PC-3 (cell line): Measurements from ENCODE around the gene SP140L.

ENCODE experiments used
- EZH2 ChIP-seq: fragments of 300-600 bp; sonication (generic); IDR thresholded peaks from one replicate; pipeline ENCODE4 v1.6.1; 2017; ENCODE audit warnings: antibody characterized with exemption, mild to moderate bottlenecking, low read length; ENCODE audit not compliant: unreplicated experiment
- EZH2phosphoT487 ChIP-seq: fragments of 300-600 bp; sonication (generic); IDR thresholded peaks from 2 replicates; pipeline ENCODE4 v1.6.1; 2018; ENCODE audit warnings: mild to moderate bottlenecking, antibody characterized with exemption, low read length, borderline replicate concordance
- TF ChIP-seq, protein P1 (sequence below): fragments of 300-600 bp; sonication (generic); conservative IDR thresholded peaks from 2 replicates; pipeline ENCODE4 v1.5.1; 2017; ENCODE audit warnings: antibody characterized with exemption, low read depth, mild to moderate bottlenecking, low read length

- no peak for TF ChIP-seq EZH2phosphoT487
- TF ChIP-seq, protein P1, sequence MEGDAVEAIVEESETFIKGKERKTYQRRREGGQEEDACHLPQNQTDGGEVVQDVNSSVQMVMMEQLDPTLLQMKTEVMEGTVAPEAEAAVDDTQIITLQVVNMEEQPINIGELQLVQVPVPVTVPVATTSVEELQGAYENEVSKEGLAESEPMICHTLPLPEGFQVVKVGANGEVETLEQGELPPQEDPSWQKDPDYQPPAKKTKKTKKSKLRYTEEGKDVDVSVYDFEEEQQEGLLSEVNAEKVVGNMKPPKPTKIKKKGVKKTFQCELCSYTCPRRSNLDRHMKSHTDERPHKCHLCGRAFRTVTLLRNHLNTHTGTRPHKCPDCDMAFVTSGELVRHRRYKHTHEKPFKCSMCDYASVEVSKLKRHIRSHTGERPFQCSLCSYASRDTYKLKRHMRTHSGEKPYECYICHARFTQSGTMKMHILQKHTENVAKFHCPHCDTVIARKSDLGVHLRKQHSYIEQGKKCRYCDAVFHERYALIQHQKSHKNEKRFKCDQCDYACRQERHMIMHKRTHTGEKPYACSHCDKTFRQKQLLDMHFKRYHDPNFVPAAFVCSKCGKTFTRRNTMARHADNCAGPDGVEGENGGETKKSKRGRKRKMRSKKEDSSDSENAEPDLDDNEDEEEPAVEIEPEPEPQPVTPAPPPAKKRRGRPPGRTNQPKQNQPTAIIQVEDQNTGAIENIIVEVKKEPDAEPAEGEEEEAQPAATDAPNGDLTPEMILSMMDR = no peak
- no peak for TF ChIP-seq EZH2
Measured at GRCh38 chr2:230321031-230321430, 6.0 kb upstream of the SP140L start.
